C4-2B (cell line): ENCODE measurements around the gene SNAPC3.

Experiments used
- H3K27ac ChIP-seq: fragments of 450-650 bp; 2 replicates; pipeline ENCODE4 v1.5.1; 2017
- ZFX ChIP-seq: fragments of 450-650 bp; IDR thresholded peaks from 2 replicates; pipeline ENCODE4 v1.6.1; 2017
- TF ChIP-seq, protein P1 (sequence below): fragments of 450-650 bp; conservative IDR thresholded peaks from 2 replicates; pipeline ENCODE4 v1.5.1; 2017; ENCODE audit warnings: mild to moderate bottlenecking

The SNAPC3 gene

DNA sequence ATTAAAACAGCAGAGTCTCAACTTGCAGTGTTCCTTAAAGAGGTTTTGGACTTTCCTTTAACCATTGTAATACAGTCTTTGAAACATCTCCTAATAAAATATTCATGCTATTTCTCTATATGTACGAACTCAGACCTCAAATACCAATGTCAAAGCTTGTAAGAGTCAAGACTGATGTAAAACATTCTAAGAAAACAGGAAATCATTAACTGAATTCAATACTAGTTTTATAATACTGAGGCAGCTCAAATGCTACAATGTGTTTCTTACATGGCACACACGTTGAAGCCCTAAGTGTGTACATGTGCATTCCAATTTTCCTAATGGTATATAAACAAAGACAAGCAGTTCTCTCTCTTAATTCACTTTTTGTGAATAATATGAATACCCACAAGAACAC is 76.5 kb downstream of the SNAPC3 start:
- H3K27ac ChIP-seq = no peak overlapping the region

DNA sequence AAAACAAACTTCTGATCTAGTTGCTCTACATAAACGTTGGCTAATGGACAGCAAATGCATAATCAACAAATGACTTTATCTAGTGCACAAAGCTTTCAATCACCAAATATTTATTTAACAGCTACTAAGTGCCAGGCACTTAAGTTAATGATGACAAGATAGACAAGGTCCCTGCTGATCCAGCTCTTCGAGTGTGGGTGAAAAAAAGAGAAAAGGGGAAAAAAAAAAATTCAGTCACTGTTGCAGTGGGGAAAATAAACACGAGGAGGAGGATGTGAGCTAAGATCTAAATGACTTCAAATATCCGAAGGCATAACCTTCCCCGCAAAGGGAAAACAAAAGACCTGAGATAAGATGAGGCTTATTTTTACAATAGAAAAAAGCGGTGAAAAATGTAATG is 78.5 kb downstream of the SNAPC3 start:
- H3K27ac ChIP-seq = no peak overlapping the region

More for the DNA sequence above, 76.5 kb downstream of the SNAPC3 start:
- TF ChIP-seq ZFX = no peak
- TF ChIP-seq, protein P1, sequence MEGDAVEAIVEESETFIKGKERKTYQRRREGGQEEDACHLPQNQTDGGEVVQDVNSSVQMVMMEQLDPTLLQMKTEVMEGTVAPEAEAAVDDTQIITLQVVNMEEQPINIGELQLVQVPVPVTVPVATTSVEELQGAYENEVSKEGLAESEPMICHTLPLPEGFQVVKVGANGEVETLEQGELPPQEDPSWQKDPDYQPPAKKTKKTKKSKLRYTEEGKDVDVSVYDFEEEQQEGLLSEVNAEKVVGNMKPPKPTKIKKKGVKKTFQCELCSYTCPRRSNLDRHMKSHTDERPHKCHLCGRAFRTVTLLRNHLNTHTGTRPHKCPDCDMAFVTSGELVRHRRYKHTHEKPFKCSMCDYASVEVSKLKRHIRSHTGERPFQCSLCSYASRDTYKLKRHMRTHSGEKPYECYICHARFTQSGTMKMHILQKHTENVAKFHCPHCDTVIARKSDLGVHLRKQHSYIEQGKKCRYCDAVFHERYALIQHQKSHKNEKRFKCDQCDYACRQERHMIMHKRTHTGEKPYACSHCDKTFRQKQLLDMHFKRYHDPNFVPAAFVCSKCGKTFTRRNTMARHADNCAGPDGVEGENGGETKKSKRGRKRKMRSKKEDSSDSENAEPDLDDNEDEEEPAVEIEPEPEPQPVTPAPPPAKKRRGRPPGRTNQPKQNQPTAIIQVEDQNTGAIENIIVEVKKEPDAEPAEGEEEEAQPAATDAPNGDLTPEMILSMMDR = no peak

DNA sequence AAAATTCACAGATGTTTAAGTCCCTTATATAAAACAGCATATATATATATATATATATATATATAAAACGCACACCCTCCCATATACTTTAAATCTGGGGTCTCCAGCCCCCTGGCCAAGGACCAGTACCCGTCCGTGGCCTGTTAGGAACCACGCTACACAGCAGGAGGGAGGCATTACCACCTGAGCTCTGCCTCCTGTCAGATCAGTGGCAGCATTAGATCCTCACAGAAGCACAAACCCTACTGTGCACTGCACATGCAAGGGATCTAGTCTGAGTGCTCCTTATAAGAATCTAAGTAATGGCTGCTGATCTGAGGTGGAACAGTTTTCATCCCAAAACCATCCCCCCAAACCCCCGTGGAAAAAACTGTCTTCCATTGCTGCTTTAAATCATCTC is 79.1 kb downstream of the SNAPC3 start:
- no peak overlapping the region for H3K27ac ChIP-seq
- TF ChIP-seq, protein P1 = no peak
- TF ChIP-seq ZFX = no peak

More for the DNA sequence above, 78.5 kb downstream of the SNAPC3 start:
- TF ChIP-seq, protein P1 = peak; percentile 8; the same call in 1 of the 2 replicates
- TF ChIP-seq ZFX = no peak

DNA sequence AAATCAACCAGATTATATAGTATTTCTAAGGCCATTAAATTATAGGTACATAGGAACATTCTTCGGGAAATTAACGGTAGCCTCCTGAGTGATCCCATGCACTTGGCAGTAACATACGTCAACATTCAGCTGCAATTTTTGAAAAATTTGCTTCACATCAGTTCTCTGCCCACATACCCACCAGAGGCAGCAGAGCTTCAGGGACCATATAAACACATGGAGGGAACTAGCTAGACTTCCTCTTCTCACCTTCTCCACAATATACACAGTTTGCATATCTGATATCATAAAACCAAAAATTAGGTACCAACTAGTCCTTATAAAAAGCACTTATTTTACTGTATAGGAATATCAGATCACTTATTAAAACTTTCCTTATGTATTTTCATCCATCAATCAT is 83.2 kb downstream of the SNAPC3 start:
- TF ChIP-seq, protein P1 = no peak
- TF ChIP-seq ZFX = no peak
- H3K27ac ChIP-seq = no peak overlapping the region

DNA sequence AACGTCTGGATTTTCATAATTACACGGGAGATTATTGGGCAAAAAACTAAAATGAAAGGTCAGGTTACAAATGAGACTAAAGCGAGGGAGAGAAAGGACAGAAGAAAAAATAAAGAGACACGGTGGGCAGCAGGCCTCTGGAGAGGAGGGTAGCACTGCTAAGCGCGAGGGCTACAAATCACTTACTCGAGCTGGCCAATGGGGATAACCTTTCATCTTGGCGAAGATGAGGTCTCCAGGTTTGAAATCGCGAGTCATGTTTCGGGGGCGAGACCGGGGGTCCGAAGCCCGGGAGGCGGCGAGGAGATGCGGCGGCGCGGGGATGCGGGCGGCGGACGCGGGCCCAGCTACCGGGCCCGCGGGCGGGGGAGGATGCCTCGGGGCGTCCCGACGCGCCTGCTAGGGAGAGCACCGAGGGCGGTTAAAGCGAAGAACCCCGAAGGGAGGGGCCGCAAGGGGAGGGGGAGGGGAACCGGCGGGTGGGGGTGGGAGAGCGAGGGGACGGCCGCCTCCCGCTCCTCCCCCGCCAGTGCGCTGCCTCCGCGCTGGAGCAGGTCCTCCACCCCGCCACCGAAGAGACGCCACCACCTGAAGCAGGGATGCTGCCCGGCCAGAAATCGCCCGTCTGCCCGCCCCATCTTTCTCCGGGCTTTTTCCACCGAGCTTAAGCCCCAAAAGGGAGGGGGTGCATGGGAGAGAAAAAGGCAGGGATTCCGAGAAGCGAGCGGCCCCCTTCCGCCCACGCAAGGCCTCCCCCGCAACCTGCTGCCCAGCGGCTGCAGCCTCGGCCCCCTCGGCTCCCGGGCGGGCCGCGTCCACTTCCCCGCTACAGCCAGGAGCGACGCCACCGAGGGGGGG is 87.5 kb downstream of the SNAPC3 start:
- peak overlapping the region; percentile 89 for H3K27ac ChIP-seq
- TF ChIP-seq, protein P1 = no peak
- TF ChIP-seq ZFX = peak; percentile 63; the same call in 1 of the 2 replicates

DNA sequence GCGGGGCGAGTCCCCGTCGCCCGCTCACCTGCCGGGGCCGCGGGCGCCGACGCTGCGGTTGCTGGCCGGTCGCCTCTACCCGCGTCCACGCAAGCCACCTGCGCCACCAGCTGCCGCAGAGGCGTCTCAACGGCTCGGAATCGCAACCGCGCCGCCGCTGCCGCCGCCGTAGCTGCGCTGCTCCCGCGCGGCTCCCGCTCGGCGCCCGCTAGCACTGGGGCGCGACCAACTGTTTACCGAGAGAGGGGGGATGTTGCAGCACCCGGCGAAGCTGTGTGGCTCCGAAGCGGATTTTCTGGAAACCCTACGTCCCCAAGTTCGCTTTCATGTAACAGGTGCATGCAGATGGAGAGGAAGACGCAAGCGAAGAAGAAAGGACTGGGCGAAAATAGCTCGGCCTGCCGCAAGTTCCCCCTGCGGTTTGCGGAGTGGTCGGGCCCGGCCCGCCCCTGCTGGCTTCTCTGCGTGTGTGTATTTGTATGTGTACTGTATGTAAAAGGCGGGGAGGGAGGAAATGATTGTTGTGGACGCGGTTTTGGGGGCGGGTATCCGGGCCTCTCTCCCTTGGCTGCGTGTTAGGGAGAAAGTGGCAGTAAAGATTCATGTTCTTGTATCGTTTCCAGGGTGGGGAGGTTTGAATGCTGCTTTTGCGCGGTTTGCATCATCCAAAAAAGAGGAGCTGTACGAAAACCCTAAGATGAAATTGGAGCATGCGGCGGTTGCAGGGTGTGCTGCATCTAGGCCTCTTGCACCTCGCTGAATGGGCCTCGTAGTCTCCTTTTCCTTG is 88.3 kb downstream of the SNAPC3 start, which contains the start of gene PSIP1:
Gene PSIP1 (minus strand): TSS at position 182 of the 787 bp plus-strand sequence. CDS start 782 bp downstream, outside the sequence.
- TF ChIP-seq, protein P1 = no peak
- no peak for TF ChIP-seq ZFX

More for the DNA sequence above, 88.3 kb downstream of the SNAPC3 start, which contains the start of gene PSIP1:
- peak within 1 kb of the TSS; percentile 89 for H3K27ac ChIP-seq
